Progenitor cell of endocrine pancreas (in vitro differentiated cells): ENCODE results near the gene COG5. TPM values are rescaled to one million over a fixed set of nuclear protein-coding genes. Genes with fewer than 3 reads are reported as not detected.

ENCODE experiments used
- DNase-seq: peaks from one replicate; pipeline ENCODE4 v3.0.0; 2021; ENCODE audit warnings: low spot score; ENCODE audit not compliant: unreplicated experiment
- H3K27ac Mint-ChIP-seq: 2 replicates; pipeline ENCODE4 v1.8.0; 2021; ENCODE audit warnings: mild to moderate bottlenecking, moderate library complexity, mixed read lengths
- H3K27me3 Mint-ChIP-seq: 2 replicates; pipeline ENCODE4 v1.8.0; 2021; ENCODE audit warnings: mixed read lengths
- H3K36me3 Mint-ChIP-seq: 2 replicates; pipeline ENCODE4 v1.8.0; 2022; ENCODE audit warnings: mixed read lengths; ENCODE audit not compliant: insufficient read depth
- H3K4me1 Mint-ChIP-seq: 2 replicates; pipeline ENCODE4 v1.8.0; 2021; ENCODE audit warnings: low read depth, mixed read lengths
- H3K4me3 Mint-ChIP-seq: 2 replicates; pipeline ENCODE4 v1.8.0; 2021; ENCODE audit warnings: low read depth, mild to moderate bottlenecking, moderate library complexity, mixed read lengths
- H3K9me3 Mint-ChIP-seq: 2 replicates; pipeline ENCODE4 v1.8.0; 2021; ENCODE audit warnings: low read depth, mixed read lengths
- CTCF ChIP-seq: fragments of 200-600 bp; sonication (generic); IDR thresholded peaks from one replicate; pipeline ENCODE4 v1.5.0; 2021; ENCODE audit warnings: antibody characterized with exemption, mild to moderate bottlenecking; ENCODE audit not compliant: unreplicated experiment
- total RNA-seq: library from RNA; stranded (reverse); gene quantifications from 2 replicates; pipeline ENCODE4 v1.2.1, GENCODE V29; 2021

The COG5 gene
- total RNA-seq, 1 donor from 2014 or later: 49.0 TPM

GRCh38 chr7:107530751-107531150 lies 33.0 kb downstream of the COG5 start:
- Mint-ChIP-seq H3K27ac (no peak overlapping the region), H3K9me3 (peaks cover 12% of the 10 kb centered on the region), H3K36me3 (peaks cover 28% of the 10 kb centered on the region), H3K4me1 (peaks cover 1% of the 10 kb centered on the region), H3K27me3 (no peaks in the 10 kb centered on the region), H3K4me3 (no peak overlapping the region)
- TF ChIP-seq CTCF: no peak
- DNase-seq: no peak

- Mint-ChIP-seq H3K4me3 (no peak overlapping the region), H3K27me3 (no peaks in the 10 kb centered on the region), H3K9me3 (no peaks in the 10 kb centered on the region), H3K4me1 (peaks cover 1% of the 10 kb centered on the region), H3K36me3 (peaks cover 15% of the 10 kb centered on the region), H3K27ac (no peak overlapping the region)
- no peak for TF ChIP-seq CTCF
- no peak for DNase-seq
These were observed 35.3 kb downstream of the COG5 start for GRCh38 chr7:107528461-107528860.

- Mint-ChIP-seq H3K36me3 (peaks cover 17% of the 10 kb centered on the region), H3K4me1 (no peaks in the 10 kb centered on the region), H3K4me3 (no peak overlapping the region), H3K27me3 (no peaks in the 10 kb centered on the region), H3K27ac (no peak overlapping the region), H3K9me3 (no peaks in the 10 kb centered on the region)
- DNase-seq: no peak
- TF ChIP-seq CTCF: no peak
These were observed 36.5 kb downstream of the COG5 start for GRCh38 chr7:107527196-107527595.

- Mint-ChIP-seq H3K9me3 (no peaks in the 10 kb centered on the region), H3K4me3 (no peak overlapping the region), H3K4me1 (no peaks in the 10 kb centered on the region), H3K36me3 (peaks cover 21% of the 10 kb centered on the region), H3K27ac (no peak overlapping the region), H3K27me3 (no peaks in the 10 kb centered on the region)
- no peak for DNase-seq
- no peak for TF ChIP-seq CTCF
These were observed 37.0 kb downstream of the COG5 start for GRCh38 chr7:107526672-107527071.

- Mint-ChIP-seq H3K36me3 (peaks cover 35% of the 10 kb centered on the region), H3K9me3 (peaks cover 24% of the 10 kb centered on the region), H3K4me3 (no peak overlapping the region), H3K27me3 (no peaks in the 10 kb centered on the region), H3K4me1 (peaks cover 2% of the 10 kb centered on the region), H3K27ac (no peak overlapping the region)
- DNase-seq: no peak
- no peak for TF ChIP-seq CTCF
These were observed 56.9 kb downstream of the COG5 start for GRCh38 chr7:107506674-107507339.
